Heart left ventricle (tissue), 13 donors: ENCODE measurements around the gene HS6ST3.

Source experiments
- CTCF ChIP-seq, 12 donors: fragments of 200-600 bp; sonication (generic) in 4 of 12; IDR thresholded peaks; one replicate each; pipeline versions ENCODE4 v1.5.0 to v1.8.0; 2018 to 2022; ENCODE audit warnings: antibody characterized with exemption in 12 of 12, mild to moderate bottlenecking in 5 of 12
- POLR2A ChIP-seq, 2 donors: fragments of 450-650 bp; IDR thresholded peaks; one replicate each; pipeline ENCODE4 v1.6.1; 2017; ENCODE audit warnings: antibody characterized with exemption in 2 of 2, mild to moderate bottlenecking in 2 of 2, moderate library complexity in 2 of 2
- donor health status: ischemic (EF 13 %, LVEDD 7.1; RV severe dilation, severe dysfunction).
- donor health status: DM: no; HTN: yes; CAD: no.
- donor health status: DM: no; HTN: no; CAD: no.
- donor health status: ischemic (EF 25% LVEDD 6.9; RV normal size, moderate dysfunction).
- donor health status: ischemic (EF 25% LVEDD 5.7; RV mildly dilated, moderate dysfunction).
- donor health status: ischemic (EF 35%, LVEDD 5.7; RV mildly dilated, moderate dysfunction).
- donor health status: nonischemic (EF 11% LVEDD 7.7; RV severe dilation, severe dysfunction).
- donor health status: DM: yes; HTN: yes; CAD: no.
- donor health status: PGD.
- donor health status: ischemic (EF 29% LVEDD 5.4; RV normal size, mild dysfunction).
- donor health status: nonischemic (EF 23%, LVEDD 6.1; RV moderate dilation, normal function).

GRCh38 chr13:96252903-96253302 lies 163.0 kb downstream of the HS6ST3 start:
- TF ChIP-seq CTCF (IDR thresholded peaks at IDR 0.05) (no peak), POLR2A (IDR thresholded peaks at IDR 0.05) (no peak)
